Ishikawa (cell line): ENCODE measurements around the gene CLASP1.

Experiments
- CEBPB ChIP-seq: IDR thresholded peaks from 2 replicates; pipeline ENCODE4 v1.6.1; 2012
- CREB1 ChIP-seq: IDR thresholded peaks from 2 replicates; pipeline ENCODE4 v1.6.1; 2012; ENCODE audit warnings: low read depth
- EGR1 ChIP-seq: IDR thresholded peaks from 2 replicates; pipeline ENCODE4 v1.6.1; 2012
- EP300 ChIP-seq: IDR thresholded peaks from 2 replicates; pipeline ENCODE4 v1.6.1; 2012; ENCODE audit warnings: borderline replicate concordance
- FOXM1 ChIP-seq: IDR thresholded peaks from 2 replicates; pipeline ENCODE4 v1.6.1; 2012; ENCODE audit warnings: low read depth, borderline replicate concordance
- NFIC ChIP-seq: IDR thresholded peaks from 2 replicates; pipeline ENCODE4 v1.6.1; 2012
- RAD21 ChIP-seq: IDR thresholded peaks from 2 replicates; pipeline ENCODE4 v1.6.1; 2012; ENCODE audit warnings: low read depth
- TAF1 ChIP-seq: IDR thresholded peaks from 2 replicates; pipeline ENCODE4 v1.6.1; 2012; ENCODE audit warnings: low read depth, mild to moderate bottlenecking
- TCF12 ChIP-seq: IDR thresholded peaks from 2 replicates; pipeline ENCODE4 v1.6.1; 2012; ENCODE audit warnings: low read depth
- TEAD4 ChIP-seq: IDR thresholded peaks from 2 replicates; pipeline ENCODE4 v1.6.1; 2012
- YY1 ChIP-seq: IDR thresholded peaks from 2 replicates; pipeline ENCODE4 v1.6.1; 2012; ENCODE audit warnings: low read depth
- ZBTB7A ChIP-seq: IDR thresholded peaks from 2 replicates; pipeline ENCODE4 v1.6.1; 2012; ENCODE audit warnings: low read depth
- TF ChIP-seq, protein P1 (sequence below): IDR thresholded peaks from 2 replicates; pipeline ENCODE4 v1.6.1; 2012
- TF ChIP-seq, protein P2 (sequence below): IDR thresholded peaks from 2 replicates; pipeline ENCODE4 v1.6.1; 2012
- TF ChIP-seq, protein P3 (sequence below): IDR thresholded peaks from 2 replicates; pipeline ENCODE4 v1.6.1; 2012; ENCODE audit warnings: low read depth, mild to moderate bottlenecking

Gene CLASP1

DNA sequence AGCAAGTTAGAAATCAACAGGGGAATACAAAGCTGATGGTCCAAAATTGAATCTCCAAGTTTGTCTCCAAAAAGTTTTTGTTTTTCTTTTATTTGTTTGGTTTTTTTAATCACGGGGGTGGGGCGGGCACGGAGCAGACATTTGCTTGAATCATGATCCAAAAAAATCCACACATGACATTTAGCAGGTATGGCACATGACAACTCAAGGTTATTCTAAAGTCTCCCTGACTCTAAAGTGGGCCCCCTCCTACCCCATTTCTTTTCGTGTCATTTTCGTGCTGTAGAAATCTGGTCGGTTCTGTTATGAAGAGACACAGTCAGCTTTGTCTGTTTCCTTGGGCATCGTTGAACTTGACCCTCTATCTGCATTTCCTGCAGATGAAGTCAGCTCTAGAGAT, 104.0 kb downstream of the CLASP1 start:
- TF ChIP-seq CEBPB (no peak), TCF12 (no peak), EGR1 (no peak), NFIC (no peak), CREB1 (no peak), FOXM1 (no peak), EP300 (no peak), RAD21 (no peak), YY1 (no peak), ZBTB7A (no peak), TEAD4 (no peak), TAF1 (no peak)
- TF ChIP-seq, protein P1, sequence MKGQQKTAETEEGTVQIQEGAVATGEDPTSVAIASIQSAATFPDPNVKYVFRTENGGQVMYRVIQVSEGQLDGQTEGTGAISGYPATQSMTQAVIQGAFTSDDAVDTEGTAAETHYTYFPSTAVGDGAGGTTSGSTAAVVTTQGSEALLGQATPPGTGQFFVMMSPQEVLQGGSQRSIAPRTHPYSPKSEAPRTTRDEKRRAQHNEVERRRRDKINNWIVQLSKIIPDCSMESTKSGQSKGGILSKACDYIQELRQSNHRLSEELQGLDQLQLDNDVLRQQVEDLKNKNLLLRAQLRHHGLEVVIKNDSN: no peak
- TF ChIP-seq, protein P2, sequence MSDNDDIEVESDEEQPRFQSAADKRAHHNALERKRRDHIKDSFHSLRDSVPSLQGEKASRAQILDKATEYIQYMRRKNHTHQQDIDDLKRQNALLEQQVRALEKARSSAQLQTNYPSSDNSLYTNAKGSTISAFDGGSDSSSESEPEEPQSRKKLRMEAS: no peak
- TF ChIP-seq, protein P3, sequence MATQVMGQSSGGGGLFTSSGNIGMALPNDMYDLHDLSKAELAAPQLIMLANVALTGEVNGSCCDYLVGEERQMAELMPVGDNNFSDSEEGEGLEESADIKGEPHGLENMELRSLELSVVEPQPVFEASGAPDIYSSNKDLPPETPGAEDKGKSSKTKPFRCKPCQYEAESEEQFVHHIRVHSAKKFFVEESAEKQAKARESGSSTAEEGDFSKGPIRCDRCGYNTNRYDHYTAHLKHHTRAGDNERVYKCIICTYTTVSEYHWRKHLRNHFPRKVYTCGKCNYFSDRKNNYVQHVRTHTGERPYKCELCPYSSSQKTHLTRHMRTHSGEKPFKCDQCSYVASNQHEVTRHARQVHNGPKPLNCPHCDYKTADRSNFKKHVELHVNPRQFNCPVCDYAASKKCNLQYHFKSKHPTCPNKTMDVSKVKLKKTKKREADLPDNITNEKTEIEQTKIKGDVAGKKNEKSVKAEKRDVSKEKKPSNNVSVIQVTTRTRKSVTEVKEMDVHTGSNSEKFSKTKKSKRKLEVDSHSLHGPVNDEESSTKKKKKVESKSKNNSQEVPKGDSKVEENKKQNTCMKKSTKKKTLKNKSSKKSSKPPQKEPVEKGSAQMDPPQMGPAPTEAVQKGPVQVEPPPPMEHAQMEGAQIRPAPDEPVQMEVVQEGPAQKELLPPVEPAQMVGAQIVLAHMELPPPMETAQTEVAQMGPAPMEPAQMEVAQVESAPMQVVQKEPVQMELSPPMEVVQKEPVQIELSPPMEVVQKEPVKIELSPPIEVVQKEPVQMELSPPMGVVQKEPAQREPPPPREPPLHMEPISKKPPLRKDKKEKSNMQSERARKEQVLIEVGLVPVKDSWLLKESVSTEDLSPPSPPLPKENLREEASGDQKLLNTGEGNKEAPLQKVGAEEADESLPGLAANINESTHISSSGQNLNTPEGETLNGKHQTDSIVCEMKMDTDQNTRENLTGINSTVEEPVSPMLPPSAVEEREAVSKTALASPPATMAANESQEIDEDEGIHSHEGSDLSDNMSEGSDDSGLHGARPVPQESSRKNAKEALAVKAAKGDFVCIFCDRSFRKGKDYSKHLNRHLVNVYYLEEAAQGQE: no peak

DNA sequence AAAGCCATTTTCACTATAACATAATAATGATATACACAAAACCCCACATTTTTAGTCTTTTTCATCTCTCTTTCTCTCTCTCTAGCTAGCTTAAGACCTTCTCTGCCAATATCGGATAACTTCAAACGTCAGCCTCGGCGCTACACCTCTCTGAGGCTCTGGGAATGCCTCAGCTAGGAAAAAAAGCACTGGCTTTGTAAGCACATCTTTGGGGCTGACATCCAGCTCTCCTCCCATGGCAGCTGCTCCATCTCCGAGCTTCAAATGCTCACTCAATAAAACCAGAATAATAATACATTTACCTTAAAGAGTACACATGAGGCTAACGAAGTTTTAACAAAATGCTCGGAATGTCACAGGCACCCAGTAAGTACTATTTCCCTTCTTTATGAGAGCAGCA, 107.8 kb downstream of the CLASP1 start:
- TF ChIP-seq, protein P3: no peak
- TF ChIP-seq FOXM1 (no peak), EP300 (no peak), YY1 (no peak), TEAD4 (no peak), RAD21 (no peak), EGR1 (no peak), CEBPB (no peak), NFIC (no peak), ZBTB7A (no peak), TAF1 (no peak), TCF12 (no peak), CREB1 (no peak)
- TF ChIP-seq, protein P1: no peak
- TF ChIP-seq, protein P2: no peak

DNA sequence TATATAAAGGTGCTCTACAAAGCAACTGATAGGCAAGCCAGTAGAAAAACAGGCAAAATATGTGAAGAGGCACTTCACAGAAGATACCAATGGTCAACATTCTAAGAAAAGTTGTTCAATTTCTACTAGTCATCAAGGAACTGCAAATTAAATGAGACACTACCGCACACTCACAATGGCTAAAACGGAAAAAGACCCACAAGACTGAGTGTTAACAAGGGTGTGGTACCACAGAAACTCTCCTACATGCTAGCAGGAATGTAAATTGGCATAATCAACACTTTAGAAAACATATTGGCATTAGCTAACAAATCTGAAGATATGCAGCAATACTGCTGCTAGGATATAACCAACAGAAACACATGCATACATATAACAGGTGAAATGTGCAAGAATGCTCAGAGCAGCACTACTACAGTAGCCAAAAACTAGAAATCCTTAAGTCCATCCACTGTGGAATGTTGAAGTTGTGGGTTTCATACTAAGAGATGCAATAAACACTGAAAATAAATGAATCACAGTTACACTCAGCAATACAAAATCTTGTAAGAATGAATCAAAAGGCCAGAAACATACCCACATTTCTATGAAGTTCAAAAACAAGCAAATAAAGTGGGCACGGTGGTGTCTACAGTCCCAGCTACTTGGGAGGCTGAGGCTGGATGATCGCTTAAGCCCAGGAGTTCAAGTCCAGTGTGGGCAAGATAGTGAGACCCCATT, 109.4 kb downstream of the CLASP1 start:
- TF ChIP-seq RAD21 (no peak), TCF12 (no peak), CEBPB (no peak), TEAD4 (no peak), EP300 (no peak), YY1 (no peak), ZBTB7A (no peak), FOXM1 (no peak)
- TF ChIP-seq, protein P2: no peak

DNA sequence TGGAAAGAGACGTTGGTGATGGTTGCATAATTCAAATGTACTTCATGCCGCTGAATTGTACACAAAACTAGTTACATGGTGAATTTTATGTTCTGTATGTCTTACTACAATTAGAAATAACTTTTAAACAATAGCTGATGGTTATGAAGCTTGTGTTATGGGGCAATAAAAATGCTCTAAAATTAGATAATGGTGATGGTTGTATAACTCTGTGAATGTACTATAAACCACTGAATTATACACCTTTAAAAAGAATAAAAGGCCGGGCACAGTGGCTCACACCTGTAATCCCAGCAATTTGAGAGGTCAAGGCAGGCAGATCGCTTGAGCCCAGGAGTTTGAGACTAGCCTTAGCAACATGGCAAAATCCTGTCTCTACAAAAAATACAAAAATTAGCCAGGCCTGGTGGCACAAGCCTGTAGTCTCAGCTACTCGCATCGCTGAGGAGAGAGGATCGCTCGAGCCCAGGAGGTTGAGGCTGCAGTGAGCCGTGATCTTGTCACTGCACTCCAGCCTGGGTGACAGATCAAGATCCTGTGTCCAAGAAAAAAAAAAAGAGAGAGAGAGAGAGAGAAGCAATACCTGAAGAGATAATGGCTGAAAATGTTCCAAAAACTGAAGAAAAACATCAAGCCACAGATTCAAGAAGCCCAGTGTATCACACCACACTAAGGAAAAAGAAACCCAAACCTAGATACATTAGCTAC, 112.3 kb downstream of the CLASP1 start:
- TF ChIP-seq RAD21: no peak
- no peak for TF ChIP-seq TCF12
- TF ChIP-seq CREB1: no peak
- TF ChIP-seq TAF1: no peak
- TF ChIP-seq, protein P1: no peak
- TF ChIP-seq, protein P3: no peak
- TF ChIP-seq CEBPB: no peak
- TF ChIP-seq NFIC: no peak
- no peak for TF ChIP-seq EP300
- TF ChIP-seq TEAD4: no peak
- no peak for TF ChIP-seq YY1
- no peak for TF ChIP-seq ZBTB7A
- TF ChIP-seq FOXM1: no peak
- TF ChIP-seq EGR1: no peak
- TF ChIP-seq, protein P2: no peak
